Kidney tubule cell (primary cell): Measurements from ENCODE around the gene UBE2QL1.

Experiments
- DNase-seq: peaks from one replicate; pipeline ENCODE4 v3.0.0-alpha.2; 2018; ENCODE audit warnings: low spot score

UBE2QL1 gene

DNA sequence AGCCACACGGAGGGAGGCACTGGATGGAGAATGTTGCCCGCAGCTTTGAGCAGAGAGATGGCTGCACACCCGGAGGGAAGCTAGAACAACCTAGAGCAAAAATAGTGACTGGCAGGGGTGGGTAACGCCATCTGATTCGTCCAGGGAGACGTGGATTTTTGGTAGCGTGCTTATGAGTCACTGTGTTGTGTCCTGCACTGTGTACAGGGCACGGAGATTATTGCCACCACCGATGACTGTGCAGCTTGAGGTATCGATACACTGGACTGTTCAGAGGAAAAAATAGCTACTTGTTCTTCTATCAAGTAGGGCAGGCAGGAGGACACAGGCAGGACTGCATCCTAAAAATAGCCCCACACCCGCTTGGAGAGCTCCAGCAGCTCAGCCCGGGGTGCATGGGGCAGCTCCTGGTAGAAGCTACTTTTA is 6.0 kb downstream of the UBE2QL1 start:
- no peak for DNase-seq

GRCh38 chr5:6455571-6456200 is 7.0 kb downstream of the UBE2QL1 start:
- DNase-seq = no peak

GRCh38 chr5:6456766-6457370 is 8.2 kb downstream of the UBE2QL1 start:
- DNase-seq = no peak

DNA sequence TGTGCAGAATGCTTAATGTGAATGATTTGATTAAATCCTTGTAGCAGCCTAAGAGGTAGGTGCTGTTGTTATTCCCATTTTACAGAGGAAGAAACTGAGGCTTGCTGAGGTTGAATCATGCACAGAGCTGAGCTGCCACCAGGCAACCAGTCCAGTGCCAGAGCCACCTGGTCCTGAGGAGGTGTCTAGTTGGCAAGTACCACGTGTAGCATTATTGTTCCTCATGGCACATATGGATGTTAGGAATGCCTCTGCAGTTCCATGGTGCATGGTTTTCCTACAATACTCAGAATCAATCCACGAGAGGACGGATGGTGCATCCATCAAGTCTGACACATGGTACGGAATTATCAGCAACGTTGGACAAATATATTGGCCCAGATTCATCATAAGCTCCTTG is 8.9 kb downstream of the UBE2QL1 start:
- no peak for DNase-seq

DNA sequence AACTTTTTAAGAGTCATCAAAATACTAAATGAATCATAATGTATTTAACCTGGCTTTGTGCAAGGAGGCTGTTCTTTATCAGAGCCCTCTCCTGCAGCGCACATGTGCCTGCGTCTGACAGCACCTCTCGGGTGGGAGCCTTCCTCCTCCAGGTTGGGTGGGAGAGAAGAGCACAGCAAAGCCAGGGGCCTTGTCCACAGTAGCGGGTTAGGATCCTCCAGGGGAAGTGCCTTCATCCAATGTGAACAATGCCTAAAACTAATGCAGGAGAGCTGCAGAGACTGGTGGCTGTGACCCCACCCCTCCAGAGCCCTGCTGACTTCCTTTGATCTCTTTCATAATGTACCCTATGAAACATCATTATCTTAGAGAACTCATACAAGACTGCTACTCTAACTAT is 10.2 kb downstream of the UBE2QL1 start:
- DNase-seq = no peak

DNA sequence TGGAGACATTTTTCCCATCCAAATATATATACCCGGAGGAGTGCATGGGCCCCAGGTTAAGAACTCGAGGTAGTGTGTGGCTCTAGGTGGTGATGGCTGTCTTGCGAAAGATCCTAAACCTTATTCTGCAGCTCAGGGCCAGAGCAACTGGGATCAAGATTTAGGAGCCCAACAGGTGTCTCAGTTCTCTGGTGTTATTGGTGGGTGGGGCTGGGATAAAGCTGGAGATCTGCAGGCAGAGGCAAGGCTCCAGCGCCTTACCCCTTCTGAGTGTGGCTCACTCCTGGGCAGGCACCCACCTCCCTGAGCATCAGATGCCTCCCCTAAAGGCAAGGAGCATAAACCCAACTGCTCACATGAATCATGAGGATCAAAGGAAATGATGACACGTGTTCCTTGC is 11.2 kb downstream of the UBE2QL1 start:
- no peak for DNase-seq

- DNase-seq = no peak
Measured at GRCh38 chr5:6461006-6461405, 12.3 kb downstream of the UBE2QL1 start.

GRCh38 chr5:6461793-6462650 is 13.4 kb downstream of the UBE2QL1 start:
- no peak for DNase-seq

DNA sequence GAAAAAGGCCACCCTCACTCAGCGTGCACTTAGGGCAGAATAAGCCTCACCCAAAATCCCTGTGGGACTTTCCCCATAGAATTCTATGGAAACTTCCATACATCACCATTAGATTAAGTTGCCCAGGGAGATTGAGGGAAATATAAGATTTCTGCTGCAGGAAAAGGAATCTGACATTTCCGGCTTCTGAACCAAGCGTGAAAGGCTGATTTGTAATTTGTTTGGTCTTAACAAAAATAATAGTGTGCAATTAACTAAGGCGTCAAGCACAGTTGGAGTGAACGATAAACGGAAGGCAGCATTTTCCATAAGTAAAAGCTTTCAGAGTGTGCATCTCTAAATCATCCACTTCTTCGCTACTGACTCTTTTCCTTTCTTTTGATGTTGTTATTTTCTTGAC is 14.0 kb downstream of the UBE2QL1 start:
- no peak for DNase-seq

DNA sequence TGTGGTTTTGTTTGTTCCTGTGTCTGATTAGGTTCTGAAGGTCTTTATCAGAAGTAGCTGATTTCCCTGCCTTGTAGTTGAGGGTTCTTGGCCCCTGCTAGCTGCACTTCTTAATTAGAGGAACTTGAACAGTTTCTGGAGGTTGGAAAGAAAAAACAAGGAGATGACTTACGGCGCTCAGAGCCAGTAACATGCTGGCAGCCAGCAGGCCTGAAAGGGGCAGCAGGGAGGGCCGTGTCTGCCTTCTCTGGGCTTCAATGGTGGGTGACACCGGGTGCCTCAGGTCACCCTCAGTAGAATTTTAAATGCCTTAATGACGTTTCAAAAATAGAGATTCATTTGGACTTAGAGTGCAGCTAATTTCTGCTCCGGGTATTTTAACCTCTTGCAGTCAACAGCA is 15.8 kb downstream of the UBE2QL1 start:
- DNase-seq = no peak

- no peak for DNase-seq
Measured at GRCh38 chr5:6465831-6466790, 17.5 kb downstream of the UBE2QL1 start.

DNA sequence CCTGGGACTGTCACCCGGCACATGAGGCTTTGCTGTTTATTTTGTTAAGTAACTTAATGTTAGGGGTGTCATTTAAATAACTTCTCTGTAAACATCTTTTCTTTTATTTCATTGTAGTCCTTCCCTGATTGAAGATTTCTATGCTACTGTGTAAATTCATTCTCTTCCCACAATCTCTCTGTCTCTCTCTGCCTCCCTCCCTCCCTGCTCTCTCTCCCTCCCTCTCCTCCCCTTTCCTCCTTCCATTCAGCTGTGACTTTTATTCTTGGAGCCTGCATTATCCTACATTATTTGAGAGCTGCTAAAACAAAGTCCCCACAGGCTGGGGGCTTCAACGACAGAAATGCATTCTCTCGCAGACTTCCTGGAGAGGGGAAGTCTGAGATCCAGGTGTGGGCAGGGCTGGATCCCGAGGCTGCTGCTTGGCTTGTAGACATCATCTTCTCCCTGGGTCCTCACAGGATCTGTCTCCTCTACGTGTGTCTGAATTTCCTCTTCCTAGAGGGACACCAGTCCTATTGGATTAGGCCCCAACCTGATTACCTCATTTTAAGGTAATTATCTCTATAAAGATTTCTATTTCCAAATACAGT is 18.4 kb downstream of the UBE2QL1 start:
- no peak for DNase-seq

DNA sequence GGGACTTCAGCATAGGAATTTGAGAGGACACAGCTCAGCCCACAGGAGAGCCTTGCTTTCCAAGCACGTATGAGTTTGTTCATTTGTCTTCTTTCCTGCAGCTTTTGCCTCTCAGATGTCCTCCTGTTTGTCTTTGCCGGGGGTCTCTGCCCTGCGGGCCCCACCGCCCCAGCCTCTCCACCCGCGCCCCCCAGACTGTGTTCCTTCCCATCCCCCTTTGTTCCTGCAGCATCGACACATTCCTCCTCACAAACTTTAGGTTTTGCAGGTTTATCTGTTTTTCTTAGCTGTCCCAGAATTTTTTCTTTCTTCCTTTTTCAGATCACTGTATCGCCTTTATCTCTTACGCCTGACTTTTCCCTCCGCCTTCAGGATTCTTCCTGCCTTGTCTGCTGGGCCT is 18.9 kb downstream of the UBE2QL1 start:
- no peak for DNase-seq

GRCh38 chr5:6468104-6468503 is 19.4 kb downstream of the UBE2QL1 start:
- no peak for DNase-seq

GRCh38 chr5:6468870-6469269 is 20.2 kb downstream of the UBE2QL1 start:
- no peak for DNase-seq

GRCh38 chr5:6469836-6470235 is 21.2 kb downstream of the UBE2QL1 start:
- no peak for DNase-seq

GRCh38 chr5:6470672-6471071 is 22.0 kb downstream of the UBE2QL1 start:
- no peak for DNase-seq

GRCh38 chr5:6471252-6471651 is 22.6 kb downstream of the UBE2QL1 start:
- no peak for DNase-seq

- DNase-seq = no peak
Measured at GRCh38 chr5:6472792-6473191, 24.1 kb downstream of the UBE2QL1 start.

GRCh38 chr5:6473284-6473683 is 24.6 kb downstream of the UBE2QL1 start:
- no peak for DNase-seq

DNA sequence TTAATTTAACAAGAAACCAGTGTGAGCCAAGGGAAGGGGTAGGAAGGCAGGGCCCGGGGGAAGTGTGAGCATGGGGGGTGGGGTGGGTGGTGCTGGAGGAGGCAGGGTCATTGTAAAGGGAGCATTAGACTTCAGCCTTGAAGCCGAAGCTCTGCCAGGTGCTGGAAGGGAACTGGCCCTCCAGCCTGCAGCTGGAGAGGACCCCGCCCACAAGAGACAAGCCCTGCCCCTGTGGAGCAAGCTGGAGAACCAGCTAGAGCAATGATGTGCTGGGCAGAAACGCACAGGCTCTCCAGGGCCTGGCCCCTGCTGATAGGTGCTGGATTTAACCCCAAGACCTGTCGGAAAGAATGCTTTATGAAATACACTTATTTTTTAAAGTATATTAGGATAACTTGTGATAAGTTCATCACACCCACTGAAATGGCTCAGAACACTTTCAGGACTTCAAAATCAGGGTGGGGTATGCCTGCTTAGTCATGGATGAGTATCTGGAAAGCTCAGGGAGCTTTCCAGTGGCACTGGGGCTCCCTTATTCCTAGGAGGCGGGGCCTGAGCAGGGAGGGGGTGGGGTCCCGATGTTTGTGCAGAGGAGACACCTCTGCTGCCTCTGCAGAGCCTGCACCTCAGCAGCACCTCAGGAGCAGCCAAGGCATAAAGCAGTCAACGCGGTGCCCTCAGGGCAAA is 27.1 kb downstream of the UBE2QL1 start:
- DNase-seq = no peak
